GM23338 (cell line): ENCODE results near the gene DCAF5. TPM values are rescaled to one million over a fixed set of nuclear protein-coding genes. Genes with fewer than 3 reads are reported as not detected.

ENCODE experiments used
- ATAC-seq: fragments of 200-7000 bp; cut with Tn5 transposase; 3 replicates; pipeline ENCODE4 v1.9.1; 2020
- DNase-seq: peaks from one replicate; pipeline ENCODE4 v3.0.0-alpha.2; 2015; ENCODE audit warnings: low spot score
- H2AFZ ChIP-seq: fragments of 200-600 bp; sonication (generic); 2 replicates; pipeline ENCODE4 v1.8.0; 2016; ENCODE audit warnings: antibody characterized with exemption, mild to moderate bottlenecking, moderate library complexity
- H3F3A ChIP-seq: fragments of 200-600 bp; sonication (generic); replicated peaks from 2 replicates; pipeline ENCODE4 v1.8.0; 2017; ENCODE audit warnings: antibody characterized with exemption, mixed run types, low read depth
- H3K27ac ChIP-seq: fragments of 200-600 bp; sonication (generic); 2 replicates; pipeline ENCODE4 v1.6.1; 2016; ENCODE audit warnings: low read depth
- H3K27me3 ChIP-seq: fragments of 200-600 bp; sonication (generic); 2 replicates; pipeline ENCODE4 v1.8.0; 2016; ENCODE audit warnings: mild to moderate bottlenecking, mixed run types, moderate library complexity; ENCODE audit not compliant: insufficient read depth
- H3K36me3 ChIP-seq: fragments of 200-600 bp; sonication (generic); 2 replicates; pipeline ENCODE4 v1.8.0; 2016; ENCODE audit warnings: mild to moderate bottlenecking; ENCODE audit not compliant: insufficient read depth
- H3K4me1 ChIP-seq: fragments of 200-600 bp; sonication (generic); 2 replicates; pipeline ENCODE4 v1.8.0; 2016; ENCODE audit warnings: mild to moderate bottlenecking, moderate library complexity; ENCODE audit not compliant: insufficient read depth
- H3K4me2 ChIP-seq: fragments of 200-600 bp; sonication (generic); 2 replicates; pipeline ENCODE4 v1.7.1; 2017; ENCODE audit warnings: mixed run types
- H3K4me3 ChIP-seq: fragments of 200-600 bp; sonication (generic); 2 replicates; pipeline ENCODE4 v1.6.1; 2016; ENCODE audit warnings: mixed run types
- H3K79me2 ChIP-seq: fragments of 200-600 bp; sonication (generic); replicated peaks from 2 replicates; pipeline ENCODE4 v1.8.0; 2017; ENCODE audit warnings: mild to moderate bottlenecking; ENCODE audit not compliant: insufficient read depth
- H3K9me2 ChIP-seq: fragments of 200-600 bp; sonication (generic); 2 replicates; pipeline ENCODE4 v1.8.0; 2017; ENCODE audit not compliant: insufficient read depth
- H4K20me1 ChIP-seq: fragments of 200-600 bp; sonication (generic); replicated peaks from 2 replicates; pipeline ENCODE4 v1.8.0; 2017; ENCODE audit warnings: mild to moderate bottlenecking; ENCODE audit not compliant: insufficient read depth
- H3K27ac Mint-ChIP-seq: 2 replicates; pipeline ENCODE4 v1.8.0; 2020; ENCODE audit warnings: inconsistent platforms, mild to moderate bottlenecking, moderate library complexity, mixed read lengths
- H3K27me3 Mint-ChIP-seq: 3 replicates; pipeline ENCODE4 v1.8.0; 2022; ENCODE audit warnings: low read depth, mild to moderate bottlenecking, moderate library complexity, mixed read lengths, inconsistent platforms; ENCODE audit not compliant: insufficient read depth, poor library complexity
- H3K36me3 Mint-ChIP-seq: 3 replicates; pipeline ENCODE4 v1.8.0; 2021; ENCODE audit warnings: low read depth, mild to moderate bottlenecking, inconsistent platforms, moderate library complexity, mixed read lengths
- H3K4me1 Mint-ChIP-seq: 3 replicates; pipeline ENCODE4 v1.8.0; 2020; ENCODE audit warnings: mild to moderate bottlenecking, inconsistent platforms, mixed read lengths
- H3K4me3 Mint-ChIP-seq: 3 replicates; pipeline ENCODE4 v1.8.0; 2021; ENCODE audit warnings: moderate library complexity, mild to moderate bottlenecking, inconsistent platforms, mixed read lengths
- H3K9me3 Mint-ChIP-seq: 3 replicates; pipeline ENCODE4 v1.8.0; 2020; ENCODE audit warnings: moderate library complexity, mild to moderate bottlenecking, inconsistent platforms, mixed read lengths
- CREB1 ChIP-seq: fragments of 250-450 bp; sonication (Bioruptor Pico); IDR thresholded peaks from 2 replicates; pipeline ENCODE4 v1.5.0; 2020; ENCODE audit warnings: low read depth, mild to moderate bottlenecking, moderate library complexity
- EZH2 ChIP-seq: fragments of 200-600 bp; sonication (generic); IDR thresholded peaks from one replicate; pipeline ENCODE4 v1.8.0; 2017; ENCODE audit warnings: antibody characterized with exemption, mild to moderate bottlenecking, low read depth; ENCODE audit not compliant: unreplicated experiment
- EZH2phosphoT487 ChIP-seq: fragments of 200-600 bp; sonication (generic); IDR thresholded peaks from one replicate; pipeline ENCODE4 v1.8.1; 2018; ENCODE audit warnings: antibody characterized with exemption; ENCODE audit not compliant: unreplicated experiment
- JUNB ChIP-seq: IDR thresholded peaks from one replicate; pipeline ENCODE4 v1.6.1; 2016; ENCODE audit warnings: antibody characterized with exemption; ENCODE audit not compliant: unreplicated experiment
- NANOG ChIP-seq: IDR thresholded peaks from 2 replicates; pipeline ENCODE4 v1.6.1; 2016; ENCODE audit warnings: antibody characterized with exemption, borderline replicate concordance
- POLR2AphosphoS5 ChIP-seq: IDR thresholded peaks from 2 replicates; pipeline ENCODE4 v1.6.1; 2016; ENCODE audit warnings: antibody characterized with exemption, low read depth
- STAT1 ChIP-seq: IDR thresholded peaks from one replicate; pipeline ENCODE4 v1.6.1; 2016; ENCODE audit warnings: antibody characterized with exemption; ENCODE audit not compliant: unreplicated experiment
- ZNF114 ChIP-seq: fragments of 250-450 bp; sonication (Bioruptor Pico); IDR thresholded peaks from 2 replicates; pipeline ENCODE4 v1.5.0; 2020; ENCODE audit warnings: mild to moderate bottlenecking, moderate library complexity
- ZNF331 ChIP-seq: fragments of 250-450 bp; sonication (Bioruptor Pico); IDR thresholded peaks from 2 replicates; pipeline ENCODE4 v1.5.0; 2020; ENCODE audit warnings: low read depth, mild to moderate bottlenecking, moderate library complexity
- polyA plus RNA-seq: library from polyadenylated mRNA; unstranded; fragments of >200 nt; fragmentation: Nextera tagmentation; extraction: Ambion mirVana; gene quantifications from 2 replicates; pipeline ENCODE4 v1.2.1, GENCODE V29; 2016
- total RNA-seq: library from RNA; depleted of rRNA; stranded (reverse); fragments of >200 nt; shearing (Covaris generic); gene quantifications from 2 replicates; pipeline ENCODE4 v1.2.3, GENCODE V29; 2014
- TF ChIP-seq, protein P1 (sequence below): fragments of 250-450 bp; sonication (Bioruptor Pico); IDR thresholded peaks from 2 replicates; pipeline ENCODE4 v1.5.0; 2020; ENCODE audit warnings: mild to moderate bottlenecking, moderate library complexity
- TF ChIP-seq, protein P2 (sequence below): IDR thresholded peaks from one replicate; pipeline ENCODE4 v1.6.1; 2018; ENCODE audit warnings: antibody characterized with exemption; ENCODE audit not compliant: unreplicated experiment
- TF ChIP-seq, protein P3 (sequence below): IDR thresholded peaks from 2 replicates; pipeline ENCODE4 v1.6.1; 2016; ENCODE audit warnings: antibody characterized with exemption

Gene DCAF5
- total and polyA plus RNA-seq, 2 experiments from 2014 or later, result 14.0 to 15.2 TPM

DNA sequence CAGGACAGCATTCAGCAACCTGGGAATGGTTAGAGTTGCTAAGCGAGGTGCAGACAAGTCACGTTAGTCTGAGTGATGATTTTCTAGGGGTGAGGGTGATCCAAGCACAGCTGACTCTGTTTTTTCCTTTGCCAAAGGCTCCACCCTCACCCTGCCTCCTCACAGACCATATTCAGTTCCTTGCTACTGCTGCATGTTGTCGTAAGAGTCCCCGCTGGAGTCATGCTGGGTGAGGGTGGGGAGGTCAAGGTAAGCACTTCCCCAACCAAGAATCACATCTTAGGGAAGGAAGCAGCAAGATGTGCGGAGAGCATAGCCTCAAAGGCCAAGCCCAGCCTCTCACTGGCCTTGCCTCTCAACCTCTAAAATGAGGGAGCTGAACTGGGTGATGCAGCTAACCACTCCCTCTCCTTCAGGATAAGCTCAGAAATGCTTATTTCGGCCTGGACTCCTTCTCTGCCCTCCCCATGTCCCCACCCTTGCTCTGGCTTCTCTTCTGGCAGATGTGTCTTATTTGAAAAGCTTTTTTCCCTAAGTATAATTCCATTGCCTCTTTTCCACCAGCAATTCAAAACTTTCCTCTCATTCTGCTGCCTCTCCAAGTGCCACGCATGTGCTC, 107.0 kb downstream of the DCAF5 start:
- Histone ChIP-seq H2AFZ (no peak overlapping the region), H3K36me3 (no peaks in the 10 kb centered on the region), H3K27me3 (no peaks in the 10 kb centered on the region), H3F3A (no peaks in the 10 kb centered on the region), H4K20me1 (no peaks in the 10 kb centered on the region), H3K27ac (no peak overlapping the region), H3K9me2 (peaks cover 3% of the 10 kb centered on the region; the same call in 1 of the 2 replicates), H3K79me2 (no peaks in the 10 kb centered on the region), H3K4me1 (peaks cover 32% of the 10 kb centered on the region), H3K4me3 (no peak overlapping the region), H3K4me2 (peak overlapping the region; percentile 27; the same call in 1 of the 2 replicates)
- ATAC-seq (peak; percentile 67), DNase-seq (peak; percentile 25)
- Mint-ChIP-seq H3K4me1 (peaks cover 48% of the 10 kb centered on the region), H3K27me3 (peaks cover 13% of the 10 kb centered on the region), H3K4me3 (no peak overlapping the region), H3K27ac (no peak overlapping the region), H3K9me3 (no peaks in the 10 kb centered on the region), H3K36me3 (no peaks in the 10 kb centered on the region)
- TF ChIP-seq, protein P1, sequence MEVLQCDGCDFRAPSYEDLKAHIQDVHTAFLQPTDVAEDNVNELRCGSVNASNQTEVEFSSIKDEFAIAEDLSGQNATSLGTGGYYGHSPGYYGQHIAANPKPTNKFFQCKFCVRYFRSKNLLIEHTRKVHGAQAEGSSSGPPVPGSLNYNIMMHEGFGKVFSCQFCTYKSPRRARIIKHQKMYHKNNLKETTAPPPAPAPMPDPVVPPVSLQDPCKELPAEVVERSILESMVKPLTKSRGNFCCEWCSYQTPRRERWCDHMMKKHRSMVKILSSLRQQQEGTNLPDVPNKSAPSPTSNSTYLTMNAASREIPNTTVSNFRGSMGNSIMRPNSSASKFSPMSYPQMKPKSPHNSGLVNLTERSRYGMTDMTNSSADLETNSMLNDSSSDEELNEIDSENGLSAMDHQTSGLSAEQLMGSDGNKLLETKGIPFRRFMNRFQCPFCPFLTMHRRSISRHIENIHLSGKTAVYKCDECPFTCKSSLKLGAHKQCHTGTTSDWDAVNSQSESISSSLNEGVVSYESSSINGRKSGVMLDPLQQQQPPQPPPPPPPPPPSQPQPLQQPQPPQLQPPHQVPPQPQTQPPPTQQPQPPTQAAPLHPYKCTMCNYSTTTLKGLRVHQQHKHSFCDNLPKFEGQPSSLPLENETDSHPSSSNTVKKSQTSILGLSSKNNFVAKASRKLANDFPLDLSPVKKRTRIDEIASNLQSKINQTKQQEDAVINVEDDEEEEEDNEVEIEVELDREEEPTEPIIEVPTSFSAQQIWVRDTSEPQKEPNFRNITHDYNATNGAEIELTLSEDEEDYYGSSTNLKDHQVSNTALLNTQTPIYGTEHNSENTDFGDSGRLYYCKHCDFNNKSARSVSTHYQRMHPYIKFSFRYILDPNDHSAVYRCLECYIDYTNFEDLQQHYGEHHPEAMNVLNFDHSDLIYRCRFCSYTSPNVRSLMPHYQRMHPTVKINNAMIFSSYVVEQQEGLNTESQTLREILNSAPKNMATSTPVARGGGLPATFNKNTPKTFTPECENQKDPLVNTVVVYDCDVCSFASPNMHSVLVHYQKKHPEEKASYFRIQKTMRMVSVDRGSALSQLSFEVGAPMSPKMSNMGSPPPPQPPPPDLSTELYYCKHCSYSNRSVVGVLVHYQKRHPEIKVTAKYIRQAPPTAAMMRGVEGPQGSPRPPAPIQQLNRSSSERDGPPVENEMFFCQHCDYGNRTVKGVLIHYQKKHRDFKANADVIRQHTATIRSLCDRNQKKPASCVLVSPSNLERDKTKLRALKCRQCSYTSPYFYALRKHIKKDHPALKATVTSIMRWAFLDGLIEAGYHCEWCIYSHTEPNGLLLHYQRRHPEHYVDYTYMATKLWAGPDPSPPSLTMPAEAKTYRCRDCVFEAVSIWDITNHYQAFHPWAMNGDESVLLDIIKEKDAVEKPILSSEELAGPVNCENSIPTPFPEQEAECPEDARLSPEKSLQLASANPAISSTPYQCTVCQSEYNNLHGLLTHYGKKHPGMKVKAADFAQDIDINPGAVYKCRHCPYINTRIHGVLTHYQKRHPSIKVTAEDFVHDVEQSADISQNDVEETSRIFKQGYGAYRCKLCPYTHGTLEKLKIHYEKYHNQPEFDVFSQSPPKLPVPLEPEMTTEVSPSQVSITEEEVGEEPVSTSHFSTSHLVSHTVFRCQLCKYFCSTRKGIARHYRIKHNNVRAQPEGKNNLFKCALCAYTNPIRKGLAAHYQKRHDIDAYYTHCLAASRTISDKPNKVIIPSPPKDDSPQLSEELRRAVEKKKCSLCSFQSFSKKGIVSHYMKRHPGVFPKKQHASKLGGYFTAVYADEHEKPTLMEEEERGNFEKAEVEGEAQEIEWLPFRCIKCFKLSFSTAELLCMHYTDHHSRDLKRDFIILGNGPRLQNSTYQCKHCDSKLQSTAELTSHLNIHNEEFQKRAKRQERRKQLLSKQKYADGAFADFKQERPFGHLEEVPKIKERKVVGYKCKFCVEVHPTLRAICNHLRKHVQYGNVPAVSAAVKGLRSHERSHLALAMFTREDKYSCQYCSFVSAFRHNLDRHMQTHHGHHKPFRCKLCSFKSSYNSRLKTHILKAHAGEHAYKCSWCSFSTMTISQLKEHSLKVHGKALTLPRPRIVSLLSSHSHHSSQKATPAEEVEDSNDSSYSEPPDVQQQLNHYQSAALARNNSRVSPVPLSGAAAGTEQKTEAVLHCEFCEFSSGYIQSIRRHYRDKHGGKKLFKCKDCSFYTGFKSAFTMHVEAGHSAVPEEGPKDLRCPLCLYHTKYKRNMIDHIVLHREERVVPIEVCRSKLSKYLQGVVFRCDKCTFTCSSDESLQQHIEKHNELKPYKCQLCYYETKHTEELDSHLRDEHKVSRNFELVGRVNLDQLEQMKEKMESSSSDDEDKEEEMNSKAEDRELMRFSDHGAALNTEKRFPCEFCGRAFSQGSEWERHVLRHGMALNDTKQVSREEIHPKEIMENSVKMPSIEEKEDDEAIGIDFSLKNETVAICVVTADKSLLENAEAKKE (CRISPR knock-in tag), result no peak
- TF ChIP-seq, protein P2, sequence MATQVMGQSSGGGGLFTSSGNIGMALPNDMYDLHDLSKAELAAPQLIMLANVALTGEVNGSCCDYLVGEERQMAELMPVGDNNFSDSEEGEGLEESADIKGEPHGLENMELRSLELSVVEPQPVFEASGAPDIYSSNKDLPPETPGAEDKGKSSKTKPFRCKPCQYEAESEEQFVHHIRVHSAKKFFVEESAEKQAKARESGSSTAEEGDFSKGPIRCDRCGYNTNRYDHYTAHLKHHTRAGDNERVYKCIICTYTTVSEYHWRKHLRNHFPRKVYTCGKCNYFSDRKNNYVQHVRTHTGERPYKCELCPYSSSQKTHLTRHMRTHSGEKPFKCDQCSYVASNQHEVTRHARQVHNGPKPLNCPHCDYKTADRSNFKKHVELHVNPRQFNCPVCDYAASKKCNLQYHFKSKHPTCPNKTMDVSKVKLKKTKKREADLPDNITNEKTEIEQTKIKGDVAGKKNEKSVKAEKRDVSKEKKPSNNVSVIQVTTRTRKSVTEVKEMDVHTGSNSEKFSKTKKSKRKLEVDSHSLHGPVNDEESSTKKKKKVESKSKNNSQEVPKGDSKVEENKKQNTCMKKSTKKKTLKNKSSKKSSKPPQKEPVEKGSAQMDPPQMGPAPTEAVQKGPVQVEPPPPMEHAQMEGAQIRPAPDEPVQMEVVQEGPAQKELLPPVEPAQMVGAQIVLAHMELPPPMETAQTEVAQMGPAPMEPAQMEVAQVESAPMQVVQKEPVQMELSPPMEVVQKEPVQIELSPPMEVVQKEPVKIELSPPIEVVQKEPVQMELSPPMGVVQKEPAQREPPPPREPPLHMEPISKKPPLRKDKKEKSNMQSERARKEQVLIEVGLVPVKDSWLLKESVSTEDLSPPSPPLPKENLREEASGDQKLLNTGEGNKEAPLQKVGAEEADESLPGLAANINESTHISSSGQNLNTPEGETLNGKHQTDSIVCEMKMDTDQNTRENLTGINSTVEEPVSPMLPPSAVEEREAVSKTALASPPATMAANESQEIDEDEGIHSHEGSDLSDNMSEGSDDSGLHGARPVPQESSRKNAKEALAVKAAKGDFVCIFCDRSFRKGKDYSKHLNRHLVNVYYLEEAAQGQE, result no peak
- no peak for TF ChIP-seq NANOG
- TF ChIP-seq POLR2AphosphoS5, result no peak
- TF ChIP-seq STAT1, result no peak
- TF ChIP-seq JUNB, result no peak
- TF ChIP-seq CREB1, result no peak
- TF ChIP-seq, protein P3, sequence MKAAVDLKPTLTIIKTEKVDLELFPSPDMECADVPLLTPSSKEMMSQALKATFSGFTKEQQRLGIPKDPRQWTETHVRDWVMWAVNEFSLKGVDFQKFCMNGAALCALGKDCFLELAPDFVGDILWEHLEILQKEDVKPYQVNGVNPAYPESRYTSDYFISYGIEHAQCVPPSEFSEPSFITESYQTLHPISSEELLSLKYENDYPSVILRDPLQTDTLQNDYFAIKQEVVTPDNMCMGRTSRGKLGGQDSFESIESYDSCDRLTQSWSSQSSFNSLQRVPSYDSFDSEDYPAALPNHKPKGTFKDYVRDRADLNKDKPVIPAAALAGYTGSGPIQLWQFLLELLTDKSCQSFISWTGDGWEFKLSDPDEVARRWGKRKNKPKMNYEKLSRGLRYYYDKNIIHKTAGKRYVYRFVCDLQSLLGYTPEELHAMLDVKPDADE, result no peak
- TF ChIP-seq EZH2phosphoT487, result no peak
- TF ChIP-seq ZNF331 (CRISPR knock-in tag), result no peak
- TF ChIP-seq ZNF114, result no peak
- no peak for TF ChIP-seq EZH2
